H54 (cell line): ENCODE results near the gene CNIH3.

ENCODE experiments used
- DNase-seq: peaks from one replicate; pipeline ENCODE4 v3.0.0; 2011; ENCODE audit warnings: low spot score, mixed read lengths; ENCODE audit not compliant: insufficient read length
- FAIRE-seq: peaks from 3 replicates; lab custom pipeline; 2011; peaks lifted over from hg19 to GRCh38; lab: Jason Lieb, UNC
- POLR2A ChIP-seq: IDR thresholded peaks from 2 replicates; pipeline ENCODE4 v1.6.1; 2011; ENCODE audit warnings: low read depth, mild to moderate bottlenecking, low read length

The CNIH3 gene

GRCh38 chr1:224622831-224623230 lies 6.7 kb downstream of the CNIH3 start:
- no peak for FAIRE-seq
- TF ChIP-seq POLR2A, result no peak
- DNase-seq, result no peak

- FAIRE-seq (no peak), DNase-seq (peak; percentile 83)
- no peak for TF ChIP-seq POLR2A
These were observed 7.2 kb downstream of the CNIH3 start for GRCh38 chr1:224623310-224623714.

DNA sequence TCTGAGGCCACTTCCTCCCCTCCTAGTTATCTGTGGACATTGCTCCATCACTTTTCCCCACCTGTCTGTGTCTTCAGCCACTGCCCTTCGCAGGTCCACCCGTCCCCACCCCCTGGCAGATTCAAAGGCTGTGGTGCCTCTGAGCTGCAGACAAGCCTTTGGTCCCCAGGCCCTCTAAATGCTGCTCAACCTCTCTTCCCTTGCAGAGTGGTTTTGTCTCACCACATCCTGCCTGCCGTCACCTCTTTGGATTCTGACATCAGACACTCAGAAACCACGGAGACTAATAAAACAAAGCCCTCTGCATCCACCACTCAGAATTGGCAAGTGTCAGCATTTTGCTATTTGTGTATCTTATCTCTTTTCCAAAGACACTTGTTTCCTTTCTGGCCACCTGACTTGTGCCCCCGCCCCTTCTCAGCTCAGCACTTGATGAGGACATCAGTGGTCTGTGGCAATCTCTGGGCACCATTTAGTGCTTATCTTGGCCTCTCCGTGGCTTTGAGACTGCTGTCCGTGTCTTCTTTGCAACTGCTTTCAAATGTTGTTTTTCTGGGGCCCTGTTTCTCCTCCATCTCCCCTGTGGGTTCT lies 7.7 kb downstream of the CNIH3 start:
- TF ChIP-seq POLR2A, result no peak
- FAIRE-seq, result peak; percentile 45
- peak; percentile 91 for DNase-seq

GRCh38 chr1:224624432-224624831 lies 8.3 kb downstream of the CNIH3 start:
- FAIRE-seq (no peak), DNase-seq (no peak)
- TF ChIP-seq POLR2A, result no peak

DNA sequence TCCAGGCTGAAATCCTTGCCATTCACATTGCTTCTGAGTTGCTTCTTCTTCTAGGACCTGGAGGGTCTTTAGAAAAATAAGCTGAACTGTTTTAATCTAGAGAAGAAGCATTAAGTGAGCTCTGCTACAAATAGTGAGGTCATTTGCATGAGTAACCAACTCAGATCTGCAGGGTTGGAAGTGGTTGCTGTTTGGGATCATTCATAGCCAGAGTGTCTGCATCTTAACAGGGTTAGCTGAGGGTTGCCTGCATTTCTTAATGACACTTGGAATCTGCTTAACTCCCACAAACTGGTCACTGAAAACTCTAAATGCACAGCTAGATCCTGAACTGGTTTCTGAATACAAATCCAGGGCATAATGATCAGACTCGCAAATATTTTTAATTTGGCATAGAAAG lies 9.9 kb downstream of the CNIH3 start:
- DNase-seq (no peak), FAIRE-seq (no peak)
- TF ChIP-seq POLR2A, result no peak

- TF ChIP-seq POLR2A, result no peak
- FAIRE-seq, result no peak
- no peak for DNase-seq
These were observed 13.8 kb downstream of the CNIH3 start for GRCh38 chr1:224629965-224630364.

- FAIRE-seq (no peak), DNase-seq (no peak)
- TF ChIP-seq POLR2A, result no peak
These were observed 15.5 kb downstream of the CNIH3 start for GRCh38 chr1:224631462-224632115.

- DNase-seq, result no peak
These were observed 16.3 kb downstream of the CNIH3 start for GRCh38 chr1:224632381-224632871.

GRCh38 chr1:224632921-224633321 lies 16.8 kb downstream of the CNIH3 start:
- no peak for TF ChIP-seq POLR2A
- no peak for DNase-seq
- no peak for FAIRE-seq

More at GRCh38 chr1:224632381-224632871, 16.3 kb downstream of the CNIH3 start:
- TF ChIP-seq POLR2A, result no peak
- no peak for FAIRE-seq

DNA sequence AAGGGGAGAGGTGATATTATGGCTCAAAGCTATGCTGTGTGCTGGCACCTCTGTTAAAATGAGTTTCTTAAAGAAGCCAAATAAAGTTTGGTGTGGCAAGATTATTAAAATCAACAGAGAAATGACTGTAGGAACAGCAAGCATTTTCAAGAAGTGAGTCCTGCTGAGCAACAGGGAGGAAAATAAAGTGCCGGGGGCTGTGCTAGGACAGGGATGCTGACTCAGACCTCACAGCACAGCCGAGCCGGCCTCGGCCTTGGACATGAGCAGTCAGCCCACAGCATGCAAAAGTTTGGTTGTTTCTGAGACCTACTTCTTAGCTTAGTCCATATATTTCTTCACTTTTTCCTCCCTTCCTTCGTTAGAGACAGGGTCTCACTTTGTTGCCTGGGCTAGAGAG lies 19.2 kb downstream of the CNIH3 start:
- no peak for DNase-seq
- TF ChIP-seq POLR2A, result no peak
- no peak for FAIRE-seq

- FAIRE-seq (peak; percentile 52), DNase-seq (peak; percentile 68)
- no peak for TF ChIP-seq POLR2A
These were observed 21.4 kb downstream of the CNIH3 start for GRCh38 chr1:224637515-224637914.

DNA sequence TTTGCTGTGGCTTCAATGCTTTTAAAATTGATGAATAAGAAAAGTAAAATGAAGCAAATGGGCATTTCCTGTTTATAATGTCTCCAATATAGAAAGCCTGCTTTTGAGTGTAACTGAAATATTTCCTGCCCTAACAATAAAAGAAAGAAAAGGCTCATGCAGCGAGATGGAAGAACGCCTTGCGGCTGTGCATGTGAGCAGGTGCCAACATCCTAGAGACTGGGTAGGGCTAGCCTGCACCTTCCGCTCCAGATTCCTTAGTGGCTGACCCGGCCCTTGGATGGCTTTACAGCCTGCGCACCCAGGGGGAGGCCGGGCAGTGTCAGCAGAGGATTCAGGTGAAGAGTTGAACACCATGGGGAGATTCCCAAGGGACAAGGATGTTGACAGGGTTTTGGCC lies 21.8 kb downstream of the CNIH3 start:
- FAIRE-seq, result no peak
- TF ChIP-seq POLR2A, result no peak
- DNase-seq, result no peak

GRCh38 chr1:224639426-224639975 lies 23.4 kb downstream of the CNIH3 start:
- no peak for TF ChIP-seq POLR2A
- DNase-seq, result no peak
- FAIRE-seq, result no peak

DNA sequence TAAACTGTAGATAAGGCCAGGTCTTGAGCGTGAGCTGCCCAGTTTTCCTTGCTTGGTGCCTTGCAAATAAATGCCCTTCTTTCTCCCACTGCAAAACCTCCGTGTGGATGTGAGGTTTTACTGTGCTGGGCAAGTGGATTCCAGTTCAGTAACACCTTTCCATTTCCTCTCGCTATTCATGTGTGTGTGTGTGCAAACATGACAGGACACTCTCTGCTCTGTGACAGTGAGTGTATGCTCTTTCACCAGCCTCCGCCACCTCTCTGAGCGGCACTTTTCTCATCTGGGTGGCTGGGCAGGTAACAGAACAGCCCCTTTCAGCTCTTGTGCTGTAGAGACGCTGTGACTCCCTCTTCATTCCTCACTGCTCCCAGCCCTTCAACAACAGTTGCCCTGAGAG lies 23.9 kb downstream of the CNIH3 start:
- FAIRE-seq (no peak), DNase-seq (no peak)
- TF ChIP-seq POLR2A, result no peak
